Mucosa of gallbladder (tissue), 1 donor: ENCODE results near the gene MPPED2. TPM values are rescaled to one million over a fixed set of nuclear protein-coding genes. Genes with fewer than 3 reads are reported as not detected.

Experiments used
- DNase-seq: peaks from one replicate; pipeline ENCODE4 v3.0.0-alpha.2; 2020; ENCODE audit warnings: low spot score
- total RNA-seq: library from RNA; stranded (reverse); gene quantifications from one replicate; pipeline ENCODE4 v1.2.1, GENCODE V29; 2021
- donor health status: DM: no; HTN: no; CAD: no.

MPPED2 gene
- total RNA-seq, 1 donor from 2014 or later = 5.6 TPM

GRCh38 chr11:30364139-30364836, 221.9 kb downstream of the MPPED2 start:
- no peak for DNase-seq

GRCh38 chr11:30360741-30361140, 225.4 kb downstream of the MPPED2 start:
- no peak for DNase-seq
